Measurements from ENCODE around the gene STYXL2.

The STYXL2 gene

GRCh38 chr1:167106119-167106461 is 12.2 kb downstream of the STYXL2 start:
- DNase-seq (ENCODE audit: low spot score), result no peak
- TF ChIP-seq, protein P1, sequence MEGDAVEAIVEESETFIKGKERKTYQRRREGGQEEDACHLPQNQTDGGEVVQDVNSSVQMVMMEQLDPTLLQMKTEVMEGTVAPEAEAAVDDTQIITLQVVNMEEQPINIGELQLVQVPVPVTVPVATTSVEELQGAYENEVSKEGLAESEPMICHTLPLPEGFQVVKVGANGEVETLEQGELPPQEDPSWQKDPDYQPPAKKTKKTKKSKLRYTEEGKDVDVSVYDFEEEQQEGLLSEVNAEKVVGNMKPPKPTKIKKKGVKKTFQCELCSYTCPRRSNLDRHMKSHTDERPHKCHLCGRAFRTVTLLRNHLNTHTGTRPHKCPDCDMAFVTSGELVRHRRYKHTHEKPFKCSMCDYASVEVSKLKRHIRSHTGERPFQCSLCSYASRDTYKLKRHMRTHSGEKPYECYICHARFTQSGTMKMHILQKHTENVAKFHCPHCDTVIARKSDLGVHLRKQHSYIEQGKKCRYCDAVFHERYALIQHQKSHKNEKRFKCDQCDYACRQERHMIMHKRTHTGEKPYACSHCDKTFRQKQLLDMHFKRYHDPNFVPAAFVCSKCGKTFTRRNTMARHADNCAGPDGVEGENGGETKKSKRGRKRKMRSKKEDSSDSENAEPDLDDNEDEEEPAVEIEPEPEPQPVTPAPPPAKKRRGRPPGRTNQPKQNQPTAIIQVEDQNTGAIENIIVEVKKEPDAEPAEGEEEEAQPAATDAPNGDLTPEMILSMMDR (IDR thresholded peaks at IDR 0.05), result no peak
- no peak overlapping the region for H3K27ac ChIP-seq
- H3K4me3 ChIP-seq, result no peak overlapping the region

- TF ChIP-seq, protein P1 (IDR thresholded peaks at IDR 0.05), result no peak
- DNase-seq (ENCODE audit: low spot score), result no peak
- Histone ChIP-seq H3K4me3 (no peak overlapping the region), H3K27ac (no peak overlapping the region)
These were observed 13.6 kb downstream of the STYXL2 start for GRCh38 chr1:167107456-167107855.

GRCh38 chr1:167109125-167109524 is 15.2 kb downstream of the STYXL2 start:
- TF ChIP-seq, protein P1 (IDR thresholded peaks at IDR 0.05), result no peak
- no peak overlapping the region for H3K27ac ChIP-seq
- DNase-seq (ENCODE audit: low spot score), result no peak
- H3K4me3 ChIP-seq, result no peak overlapping the region

GRCh38 chr1:167110586-167110985 is 16.7 kb downstream of the STYXL2 start:
- TF ChIP-seq, protein P1 (IDR thresholded peaks at IDR 0.05), result no peak
- Histone ChIP-seq H3K27ac (no peak overlapping the region), H3K4me3 (no peak overlapping the region)
- no peak for DNase-seq (ENCODE audit: low spot score)

GRCh38 chr1:167111868-167112709 is 18.2 kb downstream of the STYXL2 start:
- Histone ChIP-seq H3K27ac (no peak overlapping the region), H3K4me3 (no peak overlapping the region)
- TF ChIP-seq, protein P1 (IDR thresholded peaks at IDR 0.05), result no peak
- no peak for DNase-seq (ENCODE audit: low spot score)

DNA sequence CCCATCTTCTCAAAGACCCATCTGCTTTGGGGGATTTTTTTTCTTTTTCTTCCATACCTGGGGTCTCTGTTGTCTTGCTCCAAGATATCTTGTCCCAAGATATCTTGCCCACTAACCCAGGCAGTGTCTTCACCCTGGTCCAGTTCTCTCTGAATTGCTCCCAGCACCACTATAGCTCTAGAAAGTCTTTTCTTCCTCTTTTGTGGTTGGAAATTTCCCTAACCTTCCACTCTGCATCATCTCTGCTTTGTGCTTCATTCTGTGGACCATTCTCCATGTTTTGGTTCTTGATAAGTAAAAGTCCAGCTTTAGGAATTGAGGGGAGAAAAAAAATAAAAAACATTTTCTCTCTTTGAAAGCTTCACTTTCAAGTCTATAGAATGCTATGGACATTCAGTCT is 20.9 kb downstream of the STYXL2 start:
- H3K4me3 ChIP-seq, result no peak overlapping the region
- H3K27ac ChIP-seq, result no peak overlapping the region
- TF ChIP-seq, protein P1 (IDR thresholded peaks at IDR 0.05), result no peak
- no peak for DNase-seq (ENCODE audit: low spot score)

- Histone ChIP-seq H3K27ac (no peak overlapping the region), H3K4me3 (no peak overlapping the region)
- TF ChIP-seq, protein P1 (IDR thresholded peaks at IDR 0.05), result no peak
- no peak for DNase-seq (ENCODE audit: low spot score)
These were observed 21.8 kb downstream of the STYXL2 start for GRCh38 chr1:167115655-167116054.
